HepG2 (cell line): Measurements from ENCODE around the gene GNG7. TPM values are rescaled to one million over a fixed set of nuclear protein-coding genes. Genes with fewer than 3 reads are reported as not detected.

Experiments
- CREB1 ChIP-seq, 2 experiments: fragments of 450-650 bp in 1 of 2; IDR thresholded peaks; 2 replicates each; pipeline ENCODE4 v1.6.1; 2016 to 2017; ENCODE audit warnings: control low read depth in 1 of 2, mild to moderate bottlenecking in 1 of 2, missing compliant biosample characterization in 1 of 2, missing genetic modification characterization in 1 of 2
- POLR2AphosphoS5 ChIP-seq: IDR thresholded peaks from 2 replicates; pipeline ENCODE4 v1.6.1; 2012; ENCODE audit warnings: low read depth, low read length
- RARG ChIP-seq: sonication (generic); formaldehyde crosslinking; IDR thresholded peaks from 2 replicates; pipeline ENCODE4 v1.4.0; 2020; ENCODE audit warnings: low read depth, mild to moderate bottlenecking, missing genetic modification reagents
- RXRB ChIP-seq: IDR thresholded peaks from 2 replicates; pipeline ENCODE4 v1.6.1; 2016; ENCODE audit warnings: borderline replicate concordance, missing genetic modification reagents, missing compliant biosample characterization
- TAF15 ChIP-seq: fragments of 200-400 bp; formaldehyde crosslinking; IDR thresholded peaks from one replicate; pipeline ENCODE4 v1.6.1; 2018; ENCODE audit warnings: mild to moderate bottlenecking, low read depth, low read length; ENCODE audit not compliant: poor library complexity, severe bottlenecking
- THAP11 ChIP-seq: IDR thresholded peaks from 2 replicates; pipeline ENCODE4 v1.6.1; 2016; ENCODE audit warnings: missing biosample characterization, missing genetic modification reagents
- ZFAT ChIP-seq: sonication (generic); formaldehyde crosslinking; conservative IDR thresholded peaks from 2 replicates; pipeline ENCODE4 v1.8.1; 2023; ENCODE audit warnings: missing genetic modification reagents, inconsistent platforms
- ZNF333 ChIP-seq: sonication (generic); formaldehyde crosslinking; IDR thresholded peaks from 2 replicates; pipeline ENCODE4 v1.4.0; 2020; ENCODE audit warnings: mild to moderate bottlenecking, missing genetic modification reagents, borderline replicate concordance
- ZNF337 ChIP-seq: sonication (generic); formaldehyde crosslinking; IDR thresholded peaks from 2 replicates; pipeline ENCODE4 v1.5.1; 2020; ENCODE audit warnings: missing genetic modification reagents, low read depth, mild to moderate bottlenecking, borderline replicate concordance
- ZNF468 ChIP-seq: sonication (generic); formaldehyde crosslinking; IDR thresholded peaks from 2 replicates; pipeline ENCODE4 v1.8.0; 2022; ENCODE audit warnings: mild to moderate bottlenecking, moderate library complexity, missing genetic modification reagents
- ZNF615 ChIP-seq: sonication (generic); formaldehyde crosslinking; IDR thresholded peaks from 2 replicates; pipeline ENCODE4 v1.5.0; 2020; ENCODE audit warnings: mild to moderate bottlenecking, missing genetic modification reagents, borderline replicate concordance
- polyA plus RNA-seq, 8 experiments: library from polyadenylated mRNA; depleted of rRNA in 3 of 8; stranded (reverse) in 7 of 8; unstranded in 1 of 8; fragments of >200 nt; fragmentation: Illumina TruSeq in 4 of 8; extraction: Trizol in 4 of 8; gene quantifications; 2 replicates each; pipeline versions ENCODE4 v1.2.1 to v1.2.3, GENCODE V29; 2011 to 2016; ENCODE audit warnings: low read depth in 4 of 8, missing spikeins in 1 of 8, mixed read lengths in 1 of 8; ENCODE audit not compliant: insufficient read depth in 1 of 8
- total RNA-seq, 5 experiments: library from RNA; depleted of rRNA; stranded (reverse); fragments of >200 nt; fragmentation: Illumina TruSeq; extraction: Trizol; gene quantifications; 2 replicates each; pipeline ENCODE4 v1.2.3, GENCODE V29; 2016; ENCODE audit warnings: low read depth in 1 of 5
- TF ChIP-seq, protein P1 (sequence below): sonication (generic); formaldehyde crosslinking; IDR thresholded peaks from 2 replicates; pipeline ENCODE4 v1.4.0; 2020; ENCODE audit warnings: low read depth, mild to moderate bottlenecking, missing genetic modification reagents
- TF ChIP-seq, protein P2 (sequence below): sonication (generic); formaldehyde crosslinking; IDR thresholded peaks from 2 replicates; pipeline ENCODE4 v1.8.0; 2022; ENCODE audit warnings: mild to moderate bottlenecking, missing genetic modification reagents
- TF ChIP-seq, protein P3 (sequence below): IDR thresholded peaks from 2 replicates; pipeline ENCODE4 v1.6.1; 2016; ENCODE audit warnings: mild to moderate bottlenecking
- TF ChIP-seq, protein P4 (sequence below): IDR thresholded peaks from 2 replicates; pipeline ENCODE4 v1.6.1; 2016; ENCODE audit warnings: missing compliant biosample characterization, missing genetic modification reagents, borderline replicate concordance
- TF ChIP-seq, protein P5 (sequence below): sonication (generic); formaldehyde crosslinking; IDR thresholded peaks from 2 replicates; pipeline ENCODE4 v1.4.0; 2020; ENCODE audit warnings: missing genetic modification reagents

GNG7 gene
- total and polyA plus RNA-seq, 2 of the 13 experiments (the other 11 are each of a cell fraction or from before 2014, with no cell fraction given), result 1.4 to 3.3 TPM

GRCh38 chr19:2546128-2547032 lies 156.1 kb downstream of the GNG7 start (continued):
- no peak for TF ChIP-seq THAP11 (CRISPR knock-in tag)
- TF ChIP-seq, protein P1, sequence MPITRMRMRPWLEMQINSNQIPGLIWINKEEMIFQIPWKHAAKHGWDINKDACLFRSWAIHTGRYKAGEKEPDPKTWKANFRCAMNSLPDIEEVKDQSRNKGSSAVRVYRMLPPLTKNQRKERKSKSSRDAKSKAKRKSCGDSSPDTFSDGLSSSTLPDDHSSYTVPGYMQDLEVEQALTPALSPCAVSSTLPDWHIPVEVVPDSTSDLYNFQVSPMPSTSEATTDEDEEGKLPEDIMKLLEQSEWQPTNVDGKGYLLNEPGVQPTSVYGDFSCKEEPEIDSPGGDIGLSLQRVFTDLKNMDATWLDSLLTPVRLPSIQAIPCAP (CRISPR knock-in tag), result no peak
- TF ChIP-seq TAF15, result no peak
- TF ChIP-seq, protein P2, sequence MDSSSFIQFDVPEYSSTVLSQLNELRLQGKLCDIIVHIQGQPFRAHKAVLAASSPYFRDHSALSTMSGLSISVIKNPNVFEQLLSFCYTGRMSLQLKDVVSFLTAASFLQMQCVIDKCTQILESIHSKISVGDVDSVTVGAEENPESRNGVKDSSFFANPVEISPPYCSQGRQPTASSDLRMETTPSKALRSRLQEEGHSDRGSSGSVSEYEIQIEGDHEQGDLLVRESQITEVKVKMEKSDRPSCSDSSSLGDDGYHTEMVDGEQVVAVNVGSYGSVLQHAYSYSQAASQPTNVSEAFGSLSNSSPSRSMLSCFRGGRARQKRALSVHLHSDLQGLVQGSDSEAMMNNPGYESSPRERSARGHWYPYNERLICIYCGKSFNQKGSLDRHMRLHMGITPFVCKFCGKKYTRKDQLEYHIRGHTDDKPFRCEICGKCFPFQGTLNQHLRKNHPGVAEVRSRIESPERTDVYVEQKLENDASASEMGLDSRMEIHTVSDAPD, result peak; percentile 66; the same call in 1 of the 2 replicates
- TF ChIP-seq ZFAT (CRISPR knock-in tag), result 0 out of 2 replicates have a peak, but pooled peaks have one; percentile 43
- TF ChIP-seq, protein P3, sequence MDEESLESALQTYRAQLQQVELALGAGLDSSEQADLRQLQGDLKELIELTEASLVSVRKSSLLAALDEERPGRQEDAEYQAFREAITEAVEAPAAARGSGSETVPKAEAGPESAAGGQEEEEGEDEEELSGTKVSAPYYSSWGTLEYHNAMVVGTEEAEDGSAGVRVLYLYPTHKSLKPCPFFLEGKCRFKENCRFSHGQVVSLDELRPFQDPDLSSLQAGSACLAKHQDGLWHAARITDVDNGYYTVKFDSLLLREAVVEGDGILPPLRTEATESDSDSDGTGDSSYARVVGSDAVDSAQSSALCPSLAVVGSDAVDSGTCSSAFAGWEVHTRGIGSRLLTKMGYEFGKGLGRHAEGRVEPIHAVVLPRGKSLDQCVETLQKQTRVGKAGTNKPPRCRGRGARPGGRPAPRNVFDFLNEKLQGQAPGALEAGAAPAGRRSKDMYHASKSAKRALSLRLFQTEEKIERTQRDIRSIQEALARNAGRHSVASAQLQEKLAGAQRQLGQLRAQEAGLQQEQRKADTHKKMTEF (CRISPR knock-in tag), result peak; percentile 80; the same call in 1 of the 2 replicates
- TF ChIP-seq, protein P4, sequence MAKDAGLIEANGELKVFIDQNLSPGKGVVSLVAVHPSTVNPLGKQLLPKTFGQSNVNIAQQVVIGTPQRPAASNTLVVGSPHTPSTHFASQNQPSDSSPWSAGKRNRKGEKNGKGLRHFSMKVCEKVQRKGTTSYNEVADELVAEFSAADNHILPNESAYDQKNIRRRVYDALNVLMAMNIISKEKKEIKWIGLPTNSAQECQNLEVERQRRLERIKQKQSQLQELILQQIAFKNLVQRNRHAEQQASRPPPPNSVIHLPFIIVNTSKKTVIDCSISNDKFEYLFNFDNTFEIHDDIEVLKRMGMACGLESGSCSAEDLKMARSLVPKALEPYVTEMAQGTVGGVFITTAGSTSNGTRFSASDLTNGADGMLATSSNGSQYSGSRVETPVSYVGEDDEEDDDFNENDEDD (CRISPR knock-in tag), result peak; percentile 56; the same call in 1 of the 2 replicates
- peak; percentile 86 for TF ChIP-seq CREB1 (IDR thresholded peaks at IDR 0.05)
- peak; percentile 39; the same call in 1 of the 2 replicates for TF ChIP-seq CREB1 (CRISPR knock-in tag; IDR thresholded peaks at IDR 0.05)
- TF ChIP-seq RXRB (CRISPR knock-in tag), result peak; percentile 88
- TF ChIP-seq RARG (CRISPR knock-in tag), result no peak
- TF ChIP-seq ZNF615 (CRISPR knock-in tag), result no peak
- TF ChIP-seq, protein P5, sequence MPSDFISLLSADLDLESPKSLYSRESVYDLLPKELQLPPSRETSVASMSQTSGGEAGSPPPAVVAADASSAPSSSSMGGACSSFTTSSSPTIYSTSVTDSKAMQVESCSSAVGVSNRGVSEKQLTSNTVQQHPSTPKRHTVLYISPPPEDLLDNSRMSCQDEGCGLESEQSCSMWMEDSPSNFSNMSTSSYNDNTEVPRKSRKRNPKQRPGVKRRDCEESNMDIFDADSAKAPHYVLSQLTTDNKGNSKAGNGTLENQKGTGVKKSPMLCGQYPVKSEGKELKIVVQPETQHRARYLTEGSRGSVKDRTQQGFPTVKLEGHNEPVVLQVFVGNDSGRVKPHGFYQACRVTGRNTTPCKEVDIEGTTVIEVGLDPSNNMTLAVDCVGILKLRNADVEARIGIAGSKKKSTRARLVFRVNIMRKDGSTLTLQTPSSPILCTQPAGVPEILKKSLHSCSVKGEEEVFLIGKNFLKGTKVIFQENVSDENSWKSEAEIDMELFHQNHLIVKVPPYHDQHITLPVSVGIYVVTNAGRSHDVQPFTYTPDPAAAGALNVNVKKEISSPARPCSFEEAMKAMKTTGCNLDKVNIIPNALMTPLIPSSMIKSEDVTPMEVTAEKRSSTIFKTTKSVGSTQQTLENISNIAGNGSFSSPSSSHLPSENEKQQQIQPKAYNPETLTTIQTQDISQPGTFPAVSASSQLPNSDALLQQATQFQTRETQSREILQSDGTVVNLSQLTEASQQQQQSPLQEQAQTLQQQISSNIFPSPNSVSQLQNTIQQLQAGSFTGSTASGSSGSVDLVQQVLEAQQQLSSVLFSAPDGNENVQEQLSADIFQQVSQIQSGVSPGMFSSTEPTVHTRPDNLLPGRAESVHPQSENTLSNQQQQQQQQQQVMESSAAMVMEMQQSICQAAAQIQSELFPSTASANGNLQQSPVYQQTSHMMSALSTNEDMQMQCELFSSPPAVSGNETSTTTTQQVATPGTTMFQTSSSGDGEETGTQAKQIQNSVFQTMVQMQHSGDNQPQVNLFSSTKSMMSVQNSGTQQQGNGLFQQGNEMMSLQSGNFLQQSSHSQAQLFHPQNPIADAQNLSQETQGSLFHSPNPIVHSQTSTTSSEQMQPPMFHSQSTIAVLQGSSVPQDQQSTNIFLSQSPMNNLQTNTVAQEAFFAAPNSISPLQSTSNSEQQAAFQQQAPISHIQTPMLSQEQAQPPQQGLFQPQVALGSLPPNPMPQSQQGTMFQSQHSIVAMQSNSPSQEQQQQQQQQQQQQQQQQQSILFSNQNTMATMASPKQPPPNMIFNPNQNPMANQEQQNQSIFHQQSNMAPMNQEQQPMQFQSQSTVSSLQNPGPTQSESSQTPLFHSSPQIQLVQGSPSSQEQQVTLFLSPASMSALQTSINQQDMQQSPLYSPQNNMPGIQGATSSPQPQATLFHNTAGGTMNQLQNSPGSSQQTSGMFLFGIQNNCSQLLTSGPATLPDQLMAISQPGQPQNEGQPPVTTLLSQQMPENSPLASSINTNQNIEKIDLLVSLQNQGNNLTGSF (CRISPR knock-in tag), result no peak; the same call in 1 of the 2 replicates
- peak; percentile 40 for TF ChIP-seq POLR2AphosphoS5
- no peak for TF ChIP-seq ZNF468 (CRISPR knock-in tag)
- 0 out of 2 replicates have a peak, but pooled peaks have one; percentile 33 for TF ChIP-seq ZNF337 (CRISPR knock-in tag)
- no peak for TF ChIP-seq ZNF333 (CRISPR knock-in tag)
